GM23248 (cell line): Measurements from ENCODE around the gene ASRGL1.

Experiments used
- EZH2 ChIP-seq: fragments of 200-600 bp; sonication (generic); IDR thresholded peaks from 2 replicates; pipeline ENCODE4 v1.6.1; 2018; ENCODE audit warnings: antibody characterized with exemption, mild to moderate bottlenecking; ENCODE audit not compliant: insufficient read depth, poor library complexity, severe bottlenecking
- EZH2phosphoT487 ChIP-seq: fragments of 200-600 bp; sonication (generic); IDR thresholded peaks from 2 replicates; pipeline ENCODE4 v1.6.1; 2018; ENCODE audit warnings: antibody characterized with exemption, moderate library complexity, mild to moderate bottlenecking, low read depth; ENCODE audit not compliant: insufficient read depth

- no peak for TF ChIP-seq EZH2phosphoT487
- TF ChIP-seq EZH2, result no peak
These were observed 3.1 kb downstream of the ASRGL1 start for GRCh38 chr11:62340269-62340901.
